Measurements from ENCODE around the gene WDR91. TPM values are rescaled to one million over a fixed set of nuclear protein-coding genes. Genes with fewer than 3 reads are reported as not detected.

Gene WDR91
- polyA plus RNA-seq, 2 of the 4 experiments (the other 2 are of a cell fraction): 5.1 to 5.3 TPM

DNA sequence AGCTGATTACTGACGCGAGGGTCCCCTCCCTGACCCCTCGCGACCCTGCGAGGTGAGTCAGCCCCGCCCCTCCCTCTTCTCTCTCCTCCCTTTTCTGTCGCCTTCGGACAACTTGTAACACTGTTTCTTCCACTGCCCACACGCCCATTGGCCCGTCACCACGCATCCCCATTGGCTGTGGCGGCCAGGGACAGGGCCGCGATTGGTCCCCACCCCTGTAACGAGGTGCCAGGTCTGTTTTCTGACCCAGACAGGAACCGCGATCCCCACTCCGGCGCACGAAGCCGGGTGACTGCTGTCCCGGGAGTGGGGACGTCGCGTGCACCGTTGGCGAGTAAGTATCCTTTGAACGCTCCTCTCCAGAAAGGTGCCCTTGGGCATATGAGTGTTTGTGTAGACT lies 22.2 kb upstream of the WDR91 start, which contains the start of gene STRA8:
Gene STRA8 (plus strand): TSS at position 269 of the 400 bp plus-strand sequence. CDS start 6,687 bp downstream, outside the sequence.
- H3K9me3 ChIP-seq: no peaks in the 10 kb centered on the region
- no peaks in the 10 kb centered on the region for H3K4me1 ChIP-seq
- TF ChIP-seq, protein P1, sequence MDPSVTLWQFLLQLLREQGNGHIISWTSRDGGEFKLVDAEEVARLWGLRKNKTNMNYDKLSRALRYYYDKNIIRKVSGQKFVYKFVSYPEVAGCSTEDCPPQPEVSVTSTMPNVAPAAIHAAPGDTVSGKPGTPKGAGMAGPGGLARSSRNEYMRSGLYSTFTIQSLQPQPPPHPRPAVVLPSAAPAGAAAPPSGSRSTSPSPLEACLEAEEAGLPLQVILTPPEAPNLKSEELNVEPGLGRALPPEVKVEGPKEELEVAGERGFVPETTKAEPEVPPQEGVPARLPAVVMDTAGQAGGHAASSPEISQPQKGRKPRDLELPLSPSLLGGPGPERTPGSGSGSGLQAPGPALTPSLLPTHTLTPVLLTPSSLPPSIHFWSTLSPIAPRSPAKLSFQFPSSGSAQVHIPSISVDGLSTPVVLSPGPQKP (IDR thresholded peaks at IDR 0.05; ENCODE audit: low read depth, low read length): no peak
- TF ChIP-seq, protein P2, sequence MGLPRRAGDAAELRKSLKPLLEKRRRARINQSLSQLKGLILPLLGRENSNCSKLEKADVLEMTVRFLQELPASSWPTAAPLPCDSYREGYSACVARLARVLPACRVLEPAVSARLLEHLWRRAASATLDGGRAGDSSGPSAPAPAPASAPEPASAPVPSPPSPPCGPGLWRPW (IDR thresholded peaks at IDR 0.05): no peak
- no peak for TF ChIP-seq FOSL2 (IDR thresholded peaks at IDR 0.05)
- TF ChIP-seq FOSL2 (CRISPR knock-in tag; IDR thresholded peaks at IDR 0.05): no peak
- TF ChIP-seq NR3C1 (IDR thresholded peaks at IDR 0.05): no peak
- DNase-seq (ENCODE audit: low read depth in 1 of 2, low spot score in 1 of 2) (no peak), ATAC-seq (no peak), FAIRE-seq (no peak)
- no peak within 1 kb of the TSS for H3K27ac ChIP-seq
- POLR2A ChIA-PET: no interaction called here
- 88% methylated on average over 27 of the region's 28 CpGs for WGBS (ENCODE audit: missing lambda C conversion rate)
- no peak within 1 kb of the TSS for H3K4me2 ChIP-seq
- H3K4me3 ChIP-seq: no peak within 1 kb of the TSS
- CTCF ChIA-PET: interaction anchor here (3.6 kb wide), 1 partner anchor 41 kb away, joined by 12 read pairs; no protein-coding TSS in a partner anchor

DNA sequence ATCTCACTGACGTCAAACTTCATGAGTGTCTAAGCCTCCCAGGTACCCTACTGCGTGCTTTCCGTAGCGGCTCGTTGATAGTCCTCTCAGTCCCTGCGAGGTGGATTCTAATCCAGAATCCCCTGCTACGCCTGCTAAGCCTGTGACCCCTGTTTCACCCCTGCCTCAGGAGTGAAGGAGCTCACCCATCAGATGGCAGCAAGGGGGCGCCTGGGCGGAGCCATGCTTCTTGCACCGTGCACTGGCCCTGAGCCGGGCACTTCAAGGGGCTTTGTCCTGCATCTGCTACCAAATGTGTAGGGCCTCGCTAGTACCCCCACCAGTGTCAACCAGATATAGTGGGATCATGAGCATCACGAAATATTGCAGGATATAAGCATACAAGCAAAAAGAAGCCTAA lies 21.4 kb upstream of the WDR91 start:
- no peak overlapping the region for H3K4me3 ChIP-seq
- DNase-seq (ENCODE audit: low read depth in 1 of 2, low spot score in 1 of 2) (peak in 1 of 2 experiments; percentile 42), FAIRE-seq (no peak), ATAC-seq (peak in 1 of 2 experiments; percentile 83; a peak in 3 of 6 replicates)
- no peak overlapping the region for H3K27ac ChIP-seq
- no peaks in the 10 kb centered on the region for H3K4me1 ChIP-seq
- no peak for TF ChIP-seq FOSB (CRISPR knock-in tag; IDR thresholded peaks at IDR 0.05)
- TF ChIP-seq, protein P3, sequence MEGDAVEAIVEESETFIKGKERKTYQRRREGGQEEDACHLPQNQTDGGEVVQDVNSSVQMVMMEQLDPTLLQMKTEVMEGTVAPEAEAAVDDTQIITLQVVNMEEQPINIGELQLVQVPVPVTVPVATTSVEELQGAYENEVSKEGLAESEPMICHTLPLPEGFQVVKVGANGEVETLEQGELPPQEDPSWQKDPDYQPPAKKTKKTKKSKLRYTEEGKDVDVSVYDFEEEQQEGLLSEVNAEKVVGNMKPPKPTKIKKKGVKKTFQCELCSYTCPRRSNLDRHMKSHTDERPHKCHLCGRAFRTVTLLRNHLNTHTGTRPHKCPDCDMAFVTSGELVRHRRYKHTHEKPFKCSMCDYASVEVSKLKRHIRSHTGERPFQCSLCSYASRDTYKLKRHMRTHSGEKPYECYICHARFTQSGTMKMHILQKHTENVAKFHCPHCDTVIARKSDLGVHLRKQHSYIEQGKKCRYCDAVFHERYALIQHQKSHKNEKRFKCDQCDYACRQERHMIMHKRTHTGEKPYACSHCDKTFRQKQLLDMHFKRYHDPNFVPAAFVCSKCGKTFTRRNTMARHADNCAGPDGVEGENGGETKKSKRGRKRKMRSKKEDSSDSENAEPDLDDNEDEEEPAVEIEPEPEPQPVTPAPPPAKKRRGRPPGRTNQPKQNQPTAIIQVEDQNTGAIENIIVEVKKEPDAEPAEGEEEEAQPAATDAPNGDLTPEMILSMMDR (IDR thresholded peaks at IDR 0.05): peak; percentile 40
- ChIA-PET CTCF (interaction anchor here (1.0 to 3.6 kb wide), 5 partner anchors 11 to 64 kb away, joined by 3 to 12 read pairs (median 3); no protein-coding TSS in a partner anchor), POLR2A (no interaction called here)
- WGBS (ENCODE audit: missing lambda C conversion rate): 65% methylated on average over 13 of the region's 13 CpGs
- H3K9me3 ChIP-seq: no peaks in the 10 kb centered on the region
- H3K4me2 ChIP-seq: no peak overlapping the region

DNA sequence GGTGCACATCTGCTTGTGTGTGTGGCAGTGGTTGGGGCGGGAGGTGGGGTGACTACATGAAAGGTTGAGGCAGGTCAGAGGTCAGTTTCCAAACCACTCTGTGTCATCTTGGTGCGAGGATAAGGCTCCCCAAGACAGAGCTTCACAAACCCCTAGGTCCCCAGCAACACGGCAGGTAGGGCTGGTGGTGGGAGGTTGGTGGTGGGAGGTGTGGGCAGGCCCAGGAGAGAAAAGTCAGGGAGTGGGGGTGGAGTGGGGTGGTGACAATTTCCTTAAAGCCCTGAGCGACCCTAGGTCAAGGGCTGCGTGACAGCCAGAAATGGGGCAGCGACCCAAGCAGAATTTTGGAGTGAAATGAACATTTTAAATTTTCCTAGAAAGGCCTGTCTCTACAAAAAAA lies 20.8 kb upstream of the WDR91 start:
- POLR2A ChIA-PET: no interaction called here
- no peak for DNase-seq (ENCODE audit: low read depth in 1 of 2, low spot score in 1 of 2)
- Histone ChIP-seq H3K27ac (no peak overlapping the region), H3K4me3 (no peak overlapping the region), H3K4me2 (no peak overlapping the region), H3K9me3 (no peaks in the 10 kb centered on the region), H3K4me1 (no peaks in the 10 kb centered on the region)
- CTCF ChIA-PET: interaction anchor here (0.8 to 3.6 kb wide), 6 partner anchors 10 to 63 kb away, joined by 3 to 12 read pairs (median 3); no protein-coding TSS in a partner anchor
- TF ChIP-seq ESRRA (IDR thresholded peaks at IDR 0.05; ENCODE audit: borderline replicate concordance, low read length): no peak
- TF ChIP-seq ZFP36 (IDR thresholded peaks at IDR 0.05; ENCODE audit: borderline replicate concordance, partially characterized antibody): no peak
- no peak for TF ChIP-seq BHLHE40 (IDR thresholded peaks at IDR 0.05; ENCODE audit: low read depth, low read length)
- TF ChIP-seq POLR2AphosphoS2 (conservative IDR thresholded peaks at IDR 0.05; ENCODE audit: low read length): no peak
- TF ChIP-seq NR3C1 (IDR thresholded peaks at IDR 0.05): no peak
- TF ChIP-seq, protein P4, sequence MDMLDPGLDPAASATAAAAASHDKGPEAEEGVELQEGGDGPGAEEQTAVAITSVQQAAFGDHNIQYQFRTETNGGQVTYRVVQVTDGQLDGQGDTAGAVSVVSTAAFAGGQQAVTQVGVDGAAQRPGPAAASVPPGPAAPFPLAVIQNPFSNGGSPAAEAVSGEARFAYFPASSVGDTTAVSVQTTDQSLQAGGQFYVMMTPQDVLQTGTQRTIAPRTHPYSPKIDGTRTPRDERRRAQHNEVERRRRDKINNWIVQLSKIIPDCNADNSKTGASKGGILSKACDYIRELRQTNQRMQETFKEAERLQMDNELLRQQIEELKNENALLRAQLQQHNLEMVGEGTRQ (IDR thresholded peaks at IDR 0.05): no peak
- TF ChIP-seq, protein P2 (IDR thresholded peaks at IDR 0.05): no peak
- no peak for FAIRE-seq
- WGBS (ENCODE audit: missing lambda C conversion rate): 88% methylated on average over 6 of the region's 6 CpGs
- no peak for ATAC-seq

DNA sequence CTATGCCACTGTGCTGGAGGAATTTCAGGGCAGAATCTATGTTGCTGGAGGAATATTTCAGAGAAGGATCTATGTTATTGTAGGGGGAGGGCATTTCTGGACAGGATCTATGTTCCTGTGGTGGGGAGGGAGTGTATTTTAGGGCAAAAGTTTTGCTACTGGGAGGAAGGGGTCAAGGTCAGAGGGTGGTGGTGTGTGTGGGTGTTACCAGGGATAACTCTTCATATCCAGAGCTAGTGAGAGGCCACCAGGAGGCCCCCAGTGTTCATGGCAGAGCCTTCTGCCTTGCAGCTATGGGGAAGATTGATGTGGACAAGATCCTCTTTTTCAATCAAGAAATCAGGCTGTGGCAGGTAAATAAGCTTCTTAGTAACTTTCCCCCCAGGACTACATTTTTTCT lies 20.4 kb upstream of the WDR91 start:
- POLR2A ChIA-PET: no interaction called here
- CTCF ChIA-PET: interaction anchor here (0.8 to 1.5 kb wide), 5 partner anchors 11 to 63 kb away, joined by 3 to 4 read pairs (median 3); no protein-coding TSS in a partner anchor
- DNase-seq (ENCODE audit: low read depth in 1 of 2, low spot score in 1 of 2): no peak
- H3K9me3 ChIP-seq: no peaks in the 10 kb centered on the region
- FAIRE-seq: no peak
- H3K4me1 ChIP-seq: no peaks in the 10 kb centered on the region
- ATAC-seq: peak in 1 of 2 experiments; percentile 36; a peak in 1 of 6 replicates
- H3K4me3 ChIP-seq: no peak overlapping the region
- H3K27ac ChIP-seq: no peak overlapping the region
- H3K4me2 ChIP-seq: no peak overlapping the region
- TF ChIP-seq CHD2 (IDR thresholded peaks at IDR 0.05; ENCODE audit: low read length, partially characterized antibody) (no peak), ZC3H11A (IDR thresholded peaks at IDR 0.05) (no peak), RFX5 (IDR thresholded peaks at IDR 0.05) (no peak), NPAS2 (CRISPR knock-in tag; IDR thresholded peaks at IDR 0.05; ENCODE audit: borderline replicate concordance) (no peak), MYC (IDR thresholded peaks at IDR 0.05; ENCODE audit: borderline replicate concordance, low read length) (no peak), HDAC2 (IDR thresholded peaks at IDR 0.05) (no peak), ESRRA (IDR thresholded peaks at IDR 0.05; ENCODE audit: borderline replicate concordance, low read length) (no peak), CBX2 (IDR thresholded peaks at IDR 0.05; ENCODE audit: borderline replicate concordance, low read depth) (no peak), JUNB (IDR thresholded peaks at IDR 0.05) (no peak), KDM1A (IDR thresholded peaks at IDR 0.05; ENCODE audit: low read depth) (no peak), BHLHE40 (IDR thresholded peaks at IDR 0.05; ENCODE audit: low read depth, low read length) (no peak)
- TF ChIP-seq, protein P5, sequence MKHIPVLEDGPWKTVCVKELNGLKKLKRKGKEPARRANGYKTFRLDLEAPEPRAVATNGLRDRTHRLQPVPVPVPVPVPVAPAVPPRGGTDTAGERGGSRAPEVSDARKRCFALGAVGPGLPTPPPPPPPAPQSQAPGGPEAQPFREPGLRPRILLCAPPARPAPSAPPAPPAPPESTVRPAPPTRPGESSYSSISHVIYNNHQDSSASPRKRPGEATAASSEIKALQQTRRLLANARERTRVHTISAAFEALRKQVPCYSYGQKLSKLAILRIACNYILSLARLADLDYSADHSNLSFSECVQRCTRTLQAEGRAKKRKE (CRISPR knock-in tag; IDR thresholded peaks at IDR 0.05; ENCODE audit: low read depth): no peak
- TF ChIP-seq, protein P4 (IDR thresholded peaks at IDR 0.05): no peak
- TF ChIP-seq, protein P1 (IDR thresholded peaks at IDR 0.05; ENCODE audit: low read depth, low read length): no peak
